ENCODE data around the gene SUMO3.

SUMO3 gene

GRCh38 chr21:44778094-44778493 lies 39.8 kb downstream of the SUMO3 start:
- no peak for DNase-seq

- DNase-seq: no peak
These were observed 42.9 kb downstream of the SUMO3 start for GRCh38 chr21:44774972-44775371.

- DNase-seq: no peak
These were observed 44.5 kb downstream of the SUMO3 start for GRCh38 chr21:44773291-44773932.

- no peak for DNase-seq
These were observed 45.9 kb downstream of the SUMO3 start for GRCh38 chr21:44771896-44772525.

GRCh38 chr21:44767834-44768831 lies 49.7 kb downstream of the SUMO3 start:
- peak in 1 of 2 experiments; percentile 36 for DNase-seq

- no peak for DNase-seq
These were observed 51.0 kb downstream of the SUMO3 start for GRCh38 chr21:44766818-44767354.

GRCh38 chr21:44766014-44766817 lies 51.6 kb downstream of the SUMO3 start:
- DNase-seq: no peak

- no peak for DNase-seq
These were observed 52.4 kb downstream of the SUMO3 start for GRCh38 chr21:44765231-44766013.

GRCh38 chr21:44764319-44765230 lies 53.3 kb downstream of the SUMO3 start:
- DNase-seq: no peak

GRCh38 chr21:44763451-44764318 lies 54.2 kb downstream of the SUMO3 start:
- DNase-seq: no peak

- DNase-seq: no peak
These were observed 54.8 kb downstream of the SUMO3 start for GRCh38 chr21:44763050-44763378.

- no peak for DNase-seq
These were observed 55.4 kb downstream of the SUMO3 start for GRCh38 chr21:44762221-44763049.

GRCh38 chr21:44761747-44762208 lies 56.1 kb downstream of the SUMO3 start:
- no peak for DNase-seq

- no peak for DNase-seq
These were observed 56.7 kb downstream of the SUMO3 start for GRCh38 chr21:44761011-44761729.

GRCh38 chr21:44760376-44760775 lies 57.5 kb downstream of the SUMO3 start:
- no peak for DNase-seq

- no peak for DNase-seq
These were observed 58.1 kb downstream of the SUMO3 start for GRCh38 chr21:44759628-44760285.
